IMR-90 (cell line): ENCODE measurements around the gene TBC1D22A. TPM values are rescaled to one million over a fixed set of nuclear protein-coding genes. Genes with fewer than 3 reads are reported as not detected.
A peak's percentile ranks its signal among the peaks of the same experiment; 100 is the strongest.

Experiments
- ATAC-seq: fragments of 200-7000 bp; cut with Tn5 transposase; 2 replicates; pipeline ENCODE4 v1.9.1; 2020; ENCODE audit warnings: low read depth, mild to moderate bottlenecking, moderate library complexity
- BruUV-seq: library from RNA; stranded (reverse); fragments of 400-500 nt; replicated peaks from 2 replicates; lab custom pipeline; 2021; lab: Mats Ljungman, UMichigan
- CTCF ChIA-PET: fragments of 300-600 bp; formaldehyde crosslinking; extraction: SDS; loops from one replicate; lab custom pipeline; 2021; ENCODE audit warnings: antibody characterized with exemption; lab: Yijun Ruan, JAX
- POLR2A ChIA-PET: fragments of 300-600 bp; sonication (Branson Sonifier 250); formaldehyde crosslinking; loops from one replicate; lab custom pipeline; 2022; ENCODE audit warnings: antibody characterized with exemption; ENCODE audit not compliant: unreplicated experiment; lab: Charles Lee
- DNase-seq: peaks from one replicate; pipeline ENCODE4 v3.0.0; 2013
- H2AFZ ChIP-seq: replicated peaks from 2 replicates; pipeline ENCODE3; 2013; ENCODE audit warnings: low read length, mild to moderate bottlenecking; ENCODE audit not compliant: poor library complexity
- H2AK5ac ChIP-seq: 2 replicates; pipeline ENCODE4 v1.6.1; 2013; ENCODE audit warnings: low read depth, low read length, inconsistent platforms
- H2AK9ac ChIP-seq: replicated peaks from 2 replicates; pipeline ENCODE3; 2013; ENCODE audit warnings: mild to moderate bottlenecking, low read depth, low read length, moderate library complexity; ENCODE audit not compliant: poor library complexity
- H2BK120ac ChIP-seq: 2 replicates; pipeline ENCODE4 v1.6.1; 2013; ENCODE audit warnings: low read depth, low read length, inconsistent platforms
- H2BK15ac ChIP-seq: 3 replicates; pipeline ENCODE4 v1.6.1; 2013; ENCODE audit warnings: low read depth, low read length, inconsistent platforms
- H2BK20ac ChIP-seq: 2 replicates; pipeline ENCODE4 v1.6.1; 2013; ENCODE audit warnings: low read depth, mild to moderate bottlenecking, inconsistent platforms, low read length, moderate library complexity
- H2BK5ac ChIP-seq: 2 replicates; pipeline ENCODE4 v1.6.1; 2013; ENCODE audit warnings: mild to moderate bottlenecking, low read depth, low read length, inconsistent platforms; ENCODE audit not compliant: poor library complexity, severe bottlenecking
- H3K14ac ChIP-seq: replicated peaks from 2 replicates; pipeline ENCODE4 v1.6.1; 2013; ENCODE audit warnings: low read depth, low read length, inconsistent platforms
- H3K18ac ChIP-seq: 2 replicates; pipeline ENCODE4 v1.6.1; 2013; ENCODE audit warnings: low read depth, low read length, control low read depth
- H3K23ac ChIP-seq: 2 replicates; pipeline ENCODE4 v1.6.1; 2013; ENCODE audit warnings: low read depth, low read length, inconsistent platforms
- H3K27ac ChIP-seq: 2 replicates; pipeline ENCODE4 v1.5.1; 2013; ENCODE audit warnings: mild to moderate bottlenecking, control low read depth, low read length; ENCODE audit not compliant: insufficient read depth
- H3K27me3 ChIP-seq: 2 replicates; pipeline ENCODE4 v1.6.1; 2013; ENCODE audit warnings: low read length; ENCODE audit not compliant: control insufficient read depth, insufficient read depth
- H3K36me3 ChIP-seq: 2 replicates; pipeline ENCODE4 v1.6.1; 2013; ENCODE audit warnings: low read length, mixed read lengths; ENCODE audit not compliant: control insufficient read depth, insufficient read depth
- H3K4ac ChIP-seq: 2 replicates; pipeline ENCODE4 v1.6.1; 2013; ENCODE audit warnings: low read depth, low read length, inconsistent platforms
- H3K4me1 ChIP-seq: 2 replicates; pipeline ENCODE4 v1.6.1; 2013; ENCODE audit warnings: low read length, mixed read lengths; ENCODE audit not compliant: control insufficient read depth, insufficient read depth
- H3K4me2 ChIP-seq: 2 replicates; pipeline ENCODE4 v1.6.1; 2013; ENCODE audit warnings: low read depth, mild to moderate bottlenecking, control low read depth, low read length, moderate library complexity
- H3K4me3 ChIP-seq: 2 replicates; pipeline ENCODE4 v1.5.1; 2013; ENCODE audit warnings: low read depth, mild to moderate bottlenecking, control low read depth, low read length, moderate library complexity; ENCODE audit not compliant: insufficient read depth
- H3K56ac ChIP-seq: 2 replicates; pipeline ENCODE4 v1.6.1; 2013; ENCODE audit warnings: low read length, inconsistent platforms; ENCODE audit not compliant: insufficient read depth; ENCODE audit errors: extremely low read depth
- H3K79me1 ChIP-seq, 2 experiments: 2 replicates each; pipeline ENCODE4 v1.6.1; 2013; ENCODE audit warnings: low read length in 2 of 2, inconsistent platforms in 1 of 2, low read depth in 1 of 2
- H3K9ac ChIP-seq: 2 replicates; pipeline ENCODE4 v1.6.1; 2013; ENCODE audit warnings: low read depth, low read length, control low read depth
- H3K9me1 ChIP-seq: 2 replicates; pipeline ENCODE4 v1.6.1; 2013; ENCODE audit warnings: low read length, inconsistent platforms; ENCODE audit not compliant: insufficient read depth
- H3K9me3 ChIP-seq: 2 replicates; pipeline ENCODE4 v1.6.1; 2013; ENCODE audit warnings: low read length; ENCODE audit not compliant: control insufficient read depth, insufficient read depth
- H4K20me1 ChIP-seq: 2 replicates; pipeline ENCODE4 v1.6.1; 2013; ENCODE audit warnings: low read length, inconsistent platforms; ENCODE audit not compliant: insufficient read depth
- H4K5ac ChIP-seq: 2 replicates; pipeline ENCODE4 v1.6.1; 2013; ENCODE audit warnings: mild to moderate bottlenecking, low read depth, low read length, control low read depth
- H4K8ac ChIP-seq, 2 experiments: 2 replicates each; pipeline ENCODE4 v1.6.1; 2013; ENCODE audit warnings: low read depth in 2 of 2, low read length in 2 of 2, control low read depth in 1 of 2, inconsistent platforms in 1 of 2
- H4K91ac ChIP-seq: 2 replicates; pipeline ENCODE4 v1.6.1; 2013; ENCODE audit warnings: low read depth, low read length, inconsistent platforms; ENCODE audit not compliant: insufficient read depth
- FOS ChIP-seq: fragments of 150-350 bp; IDR thresholded peaks from 2 replicates; pipeline ENCODE4 v1.6.1; 2016; ENCODE audit warnings: low read depth, low read length
- POLR2A ChIP-seq: IDR thresholded peaks from 2 replicates; pipeline ENCODE4 v1.6.1; 2012; ENCODE audit warnings: mild to moderate bottlenecking, low read depth, low read length
- WGBS, 2 experiments: methylation state at CpG; one replicate each; pipeline versions ENCODE4 v1.1.5 to v1.1.7; 2013; ENCODE audit warnings: missing lambda C conversion rate in 2 of 2; ENCODE audit not compliant: insufficient read length in 1 of 2; ENCODE audit errors: extremely low coverage in 2 of 2; 5-methylcytosine and 5-hydroxymethylcytosine counted together
- dilution Hi-C: fragments of 300-500 bp; cut with HindIII; formaldehyde crosslinking; loops from one replicate; pipeline ENCODE4 v1.14.3; 2018; ENCODE audit warnings: low sequenced_read_pairs; ENCODE audit not compliant: unreplicated experiment
- in situ Hi-C: fragments of 300-500 bp; cut with MboI; formaldehyde crosslinking; loops from 3 replicates; pipeline ENCODE4 v1.14.3; 2019; ENCODE audit warnings: low sequenced_read_pairs, inconsistent platforms, mixed read lengths
- intact Hi-C: fragments of 100-400 bp; cut with micrococcal nuclease; formaldehyde crosslinking; loops from 2 replicates; pipeline ENCODE4 v1.10.0; 2022
- polyA plus RNA-seq, 3 experiments: library from polyadenylated mRNA; depleted of rRNA; stranded (reverse); fragments of >200 nt; gene quantifications; 2 replicates each; pipeline ENCODE4 v1.2.3, GENCODE V29; 2012; ENCODE audit warnings: low replicate concordance in 1 of 3
- total RNA-seq: library from RNA; depleted of rRNA; stranded (reverse); fragments of >200 nt; gene quantifications from 2 replicates; pipeline ENCODE4 v1.2.3, GENCODE V29; 2012

TBC1D22A gene
- total and polyA plus RNA-seq, 2 of the 4 experiments (the other 2 are of a cell fraction), result 9.0 to 16.7 TPM

DNA sequence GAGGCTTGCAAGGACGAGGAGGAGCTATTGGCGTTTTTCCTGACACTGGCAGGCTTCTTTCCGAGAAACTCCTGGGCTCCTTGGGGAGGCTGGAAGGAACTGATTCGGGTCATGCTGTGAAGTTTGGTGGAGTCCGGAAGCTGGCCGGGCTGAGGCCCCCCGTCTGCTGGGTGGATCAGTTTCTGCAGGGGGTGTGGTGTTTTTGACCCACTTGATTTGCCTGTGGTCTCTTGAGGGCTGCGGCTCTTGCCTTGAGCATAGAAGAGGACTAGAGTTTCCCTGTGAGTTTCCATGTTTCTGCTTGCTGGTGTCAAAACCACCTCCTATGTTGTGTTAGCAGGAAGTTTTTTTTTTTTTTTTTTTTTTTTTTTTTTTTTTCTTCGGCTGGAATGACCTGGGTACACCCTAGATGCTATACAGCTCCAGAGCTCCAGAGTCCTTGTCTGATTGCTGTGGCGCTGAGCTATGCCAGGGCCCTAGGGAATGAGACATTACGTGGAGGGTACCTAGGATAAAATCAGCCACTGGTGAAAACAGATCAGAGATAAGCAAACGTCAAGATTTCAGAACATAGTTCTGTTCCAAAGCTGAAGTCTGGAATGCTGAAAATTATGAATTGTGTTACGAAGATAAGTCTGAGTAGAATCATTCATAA lies 728 bp downstream of the TBC1D22A start:
- H3K4me3 ChIP-seq, result peak overlapping the region; percentile 83
- no peak for TF ChIP-seq FOS
- TF ChIP-seq POLR2A, result no peak
- peak overlapping the region; percentile 96 for H2AK5ac ChIP-seq
- ChIA-PET POLR2A (interaction anchor here (0.6 to 1.2 kb wide), 3 partner anchors 9 to 98 kb away, joined by 3 to 9 read pairs (median 3); no protein-coding TSS in a partner anchor), CTCF (interaction anchor here (1.5 kb wide), 1 partner anchor 36 kb away, joined by 4 read pairs; no protein-coding TSS in a partner anchor)
- peak; percentile 15; the same call in 1 of the 2 replicates for ATAC-seq
- H2BK5ac ChIP-seq, result peak overlapping the region; percentile 64
- BruUV-seq, result no TSS peak
- no peak overlapping the region for H2BK120ac ChIP-seq
- peak overlapping the region; percentile 10 for H4K5ac ChIP-seq
- H3K4me1 ChIP-seq, result peaks cover 6% of the 10 kb centered on the region
- peaks cover 6% of the 10 kb centered on the region; the same call in 1 of the 2 replicates for H4K20me1 ChIP-seq
- H3K36me3 ChIP-seq, result peaks cover 1% of the 10 kb centered on the region; the same call in 1 of the 2 replicates
- peak overlapping the region; percentile 83 for H3K9ac ChIP-seq
- H3K14ac ChIP-seq, result peak overlapping the region; percentile 83
- no peaks in the 10 kb centered on the region for H3K27me3 ChIP-seq
- H3K9me1 ChIP-seq, result peaks cover 8% of the 10 kb centered on the region; the same call in 1 of the 2 replicates
- H3K56ac ChIP-seq, result peak overlapping the region; percentile 51
- peak; percentile 7 for DNase-seq
- no peak overlapping the region for H2BK15ac ChIP-seq
- peak overlapping the region; percentile 97 for H2AK9ac ChIP-seq
- intact Hi-C loops (no loop called here), in situ Hi-C loops (no loop called here), dilution Hi-C loops (no loop called here)
- peak overlapping the region; percentile 74 for H3K4ac ChIP-seq
- H3K18ac ChIP-seq, result no peak overlapping the region
- peak overlapping the region; percentile 98 for H3K4me2 ChIP-seq
- H2AFZ ChIP-seq, result peak overlapping the region; percentile 92
- H3K79me1 ChIP-seq, result peaks cover 37 to 59% of the 10 kb centered on the region in 2 experiments
- H4K91ac ChIP-seq, result peak overlapping the region; percentile 75
- no peak overlapping the region for H2BK20ac ChIP-seq
- H3K27ac ChIP-seq, result peak overlapping the region; percentile 85
- H4K8ac ChIP-seq, result peak overlapping the region; percentile 94 to 97
- peak overlapping the region; percentile 41; the same call in 1 of the 2 replicates for H3K23ac ChIP-seq
- H3K9me3 ChIP-seq, result no peaks in the 10 kb centered on the region
- WGBS, 2 experiments, result no CpG with 5 or more reads among the region's 13 CpGs
